Measurements from ENCODE around the gene PTGDR2.
A peak's percentile ranks its signal among the peaks of the same experiment; 100 is the strongest.
"Not testable (repeated sequence)": the region's sequence is repeated elsewhere in the genome, so short reads cannot be mapped to it uniquely, and the experiment has no call there.

PTGDR2 gene

GRCh38 chr11:60841797-60842667 is 13.7 kb downstream of the PTGDR2 start, which contains the start of gene CCDC86:
Gene CCDC86, plus strand, starts transcription at chr11:60842113. Its CDS starts 12 bp downstream, at chr11:60842125.
- peak; percentile 97 for DNase-seq

GRCh38 chr11:60840470-60841430 is 15.0 kb downstream of the PTGDR2 start:
- no peak for DNase-seq

- DNase-seq = no peak
These were observed 17.6 kb downstream of the PTGDR2 start for GRCh38 chr11:60838132-60838531.

GRCh38 chr11:60836866-60837515 is 18.8 kb downstream of the PTGDR2 start:
- no peak for DNase-seq

- DNase-seq = no peak
These were observed 20.3 kb downstream of the PTGDR2 start for GRCh38 chr11:60835534-60835846.

- no peak for DNase-seq
These were observed 20.8 kb downstream of the PTGDR2 start for GRCh38 chr11:60834742-60835533.

GRCh38 chr11:60831501-60832079 is 24.2 kb downstream of the PTGDR2 start:
- no peak for DNase-seq

- peak; percentile 77 to 78 for DNase-seq
These were observed 24.6 kb downstream of the PTGDR2 start for GRCh38 chr11:60831143-60831500.

GRCh38 chr11:60830478-60831142 is 25.1 kb downstream of the PTGDR2 start:
- DNase-seq = no peak

- no peak for DNase-seq
These were observed 30.0 kb downstream of the PTGDR2 start for GRCh38 chr11:60825790-60826189.

- no peak for DNase-seq
These were observed 30.6 kb downstream of the PTGDR2 start for GRCh38 chr11:60825118-60825517.

GRCh38 chr11:60823745-60824306 is 31.9 kb downstream of the PTGDR2 start:
- DNase-seq = not testable (repeated sequence)

GRCh38 chr11:60821827-60822599 is 33.7 kb downstream of the PTGDR2 start:
- DNase-seq = no peak

GRCh38 chr11:60818057-60818456 is 37.7 kb downstream of the PTGDR2 start:
- DNase-seq = no peak

- no peak for DNase-seq
These were observed 39.1 kb downstream of the PTGDR2 start for GRCh38 chr11:60816590-60817157.

- no peak for DNase-seq
These were observed 41.6 kb downstream of the PTGDR2 start for GRCh38 chr11:60814112-60814511.

GRCh38 chr11:60813324-60813723 is 42.4 kb downstream of the PTGDR2 start:
- DNase-seq = no peak

- no peak for DNase-seq
These were observed 45.2 kb downstream of the PTGDR2 start for GRCh38 chr11:60810569-60810968.

GRCh38 chr11:60810151-60810550 is 45.6 kb downstream of the PTGDR2 start:
- DNase-seq = no peak

GRCh38 chr11:60809691-60810090 is 46.1 kb downstream of the PTGDR2 start:
- no peak for DNase-seq
